Measurements from ENCODE around the gene FRMD6.
"Not testable (repeated sequence)": the region's sequence is repeated elsewhere in the genome, so short reads cannot be mapped to it uniquely, and the experiment has no call there.

Gene FRMD6

DNA sequence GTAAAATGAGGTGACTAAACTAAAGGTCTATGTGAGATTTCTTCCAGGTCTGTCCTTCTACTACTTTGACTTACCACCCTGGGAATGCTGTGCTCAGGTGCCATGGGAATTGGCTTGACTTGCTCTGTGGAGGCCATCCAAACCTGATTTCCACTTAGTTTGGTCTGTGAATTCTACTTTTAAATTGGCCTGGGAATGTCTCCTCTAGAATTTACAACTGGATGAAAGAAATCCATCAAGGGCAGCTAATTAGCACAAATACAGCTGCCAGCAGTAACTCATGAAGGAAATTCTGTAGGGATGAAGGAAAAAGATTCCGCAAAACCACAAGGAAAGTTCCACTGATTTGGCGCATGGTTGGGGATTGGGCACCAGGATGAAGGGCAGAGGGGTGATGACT lies 31.7 kb upstream of the FRMD6 start:
- no peak overlapping the region for H3K4me3 Mint-ChIP-seq
- peaks cover 3% of the 10 kb centered on the region for H3K36me3 Mint-ChIP-seq

DNA sequence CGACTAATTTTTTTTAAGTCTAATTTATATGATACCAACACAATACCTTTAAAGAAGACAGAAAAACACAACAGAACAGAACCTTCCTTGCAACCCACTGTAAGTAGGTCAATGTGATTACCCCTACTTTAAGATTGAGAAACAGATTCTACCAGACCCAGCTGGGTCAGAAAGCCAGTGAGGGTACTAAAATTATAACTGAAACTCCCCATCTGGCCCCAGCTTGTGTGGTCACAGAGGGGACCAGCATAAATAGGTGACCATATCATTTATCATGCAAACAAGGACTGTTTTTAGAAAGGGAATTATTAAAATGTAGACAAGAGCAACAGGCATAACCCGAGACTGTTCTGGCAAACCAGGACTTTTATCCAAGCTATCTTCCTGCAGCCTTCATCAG lies 30.1 kb upstream of the FRMD6 start:
- no peaks in the 10 kb centered on the region for H3K9me3 Mint-ChIP-seq (ENCODE audit: low read depth)
- no peaks in the 10 kb centered on the region for H3K4me1 Mint-ChIP-seq (ENCODE audit: low read depth)
- H3K27me3 Mint-ChIP-seq = peaks cover 6% of the 10 kb centered on the region
- H3K4me3 Mint-ChIP-seq = no peak overlapping the region
- no peak overlapping the region for H3K27ac Mint-ChIP-seq
- H3K36me3 Mint-ChIP-seq = peaks cover 3% of the 10 kb centered on the region

More for the DNA sequence above, 31.7 kb upstream of the FRMD6 start:
- no peaks in the 10 kb centered on the region for H3K4me1 Mint-ChIP-seq (ENCODE audit: low read depth)
- no peaks in the 10 kb centered on the region for H3K9me3 Mint-ChIP-seq (ENCODE audit: low read depth)
- no peak overlapping the region for H3K27ac Mint-ChIP-seq
- peaks cover 8% of the 10 kb centered on the region for H3K27me3 Mint-ChIP-seq

DNA sequence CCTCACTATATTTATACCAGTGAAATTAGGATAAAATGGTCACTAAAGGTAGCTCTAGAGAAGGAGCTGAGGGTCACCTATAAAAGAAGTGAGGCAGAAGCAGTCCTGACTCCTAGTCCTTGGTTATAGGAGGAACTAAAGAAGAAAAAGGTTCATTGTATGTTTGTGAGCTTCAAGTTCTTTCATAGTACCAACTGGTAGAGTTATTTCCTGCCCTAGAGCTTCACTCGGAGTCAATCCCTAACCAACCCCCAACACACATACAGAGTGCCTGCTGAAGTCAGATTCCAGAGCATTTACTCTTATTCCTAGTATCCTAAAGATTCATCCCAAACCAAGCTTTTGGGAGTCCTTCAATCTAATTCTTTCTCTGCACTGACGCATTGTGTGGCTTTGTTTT lies 29.3 kb upstream of the FRMD6 start:
- H3K4me1 Mint-ChIP-seq (ENCODE audit: low read depth) = peaks cover 2% of the 10 kb centered on the region
- no peaks in the 10 kb centered on the region for H3K9me3 Mint-ChIP-seq (ENCODE audit: low read depth)
- no peak overlapping the region for H3K27ac Mint-ChIP-seq

DNA sequence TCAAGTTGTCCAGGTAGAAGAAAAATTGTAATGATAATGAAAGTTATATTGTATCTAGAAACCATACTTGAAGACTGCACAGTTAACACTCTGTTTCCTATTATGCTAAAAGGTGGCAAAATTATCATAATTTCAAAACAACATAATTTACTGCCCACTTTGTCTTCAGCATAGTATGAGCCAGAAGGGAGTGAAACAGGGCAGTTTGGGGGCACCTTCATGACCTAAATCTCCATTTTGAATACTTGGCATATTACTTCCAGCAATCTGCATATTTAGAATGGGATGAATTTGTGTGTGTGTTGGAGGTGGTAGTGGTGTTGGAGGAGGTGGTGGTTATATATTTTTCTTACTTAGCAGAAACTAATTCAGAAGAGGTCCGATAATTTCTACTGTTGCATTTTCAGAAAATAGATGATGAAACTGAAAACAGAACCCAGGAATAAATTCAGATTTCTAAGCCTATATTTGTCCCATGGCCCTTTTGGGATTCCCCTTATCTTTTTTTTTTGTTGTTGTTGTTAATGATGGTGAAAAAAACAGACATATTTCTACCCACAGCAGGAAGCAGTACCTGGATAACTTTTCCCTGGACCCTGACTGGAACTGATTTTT lies 26.6 kb upstream of the FRMD6 start:
- Mint-ChIP-seq H3K27ac (no peak overlapping the region), H3K4me1 (ENCODE audit: low read depth) (peaks cover 2% of the 10 kb centered on the region), H3K9me3 (ENCODE audit: low read depth) (no peaks in the 10 kb centered on the region)

More for the DNA sequence above, 29.3 kb upstream of the FRMD6 start:
- peaks cover 6% of the 10 kb centered on the region for H3K27me3 Mint-ChIP-seq
- H3K4me3 Mint-ChIP-seq = no peak overlapping the region
- peaks cover 3% of the 10 kb centered on the region for H3K36me3 Mint-ChIP-seq

DNA sequence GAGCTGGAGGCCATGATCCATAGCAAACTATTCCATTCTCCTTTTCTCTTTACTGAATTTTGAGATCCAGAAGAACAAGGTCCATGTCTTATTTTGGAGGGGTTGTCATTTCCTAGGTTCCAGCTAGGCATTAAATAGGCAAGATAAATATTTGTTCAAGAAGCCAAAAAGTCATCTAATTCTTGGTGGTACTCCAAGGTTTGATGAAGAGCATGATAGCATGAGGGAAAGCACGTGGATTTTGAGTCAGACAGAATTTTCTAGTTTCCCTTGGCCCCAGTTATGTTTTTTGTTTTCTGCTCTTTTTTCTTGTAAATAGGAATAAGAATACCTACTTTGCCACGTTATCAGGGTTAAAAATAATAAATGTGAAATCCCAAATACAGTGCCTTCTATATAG lies 25.5 kb upstream of the FRMD6 start:
- peaks cover 2% of the 10 kb centered on the region for H3K4me1 Mint-ChIP-seq (ENCODE audit: low read depth)

More for the DNA sequence above, 26.6 kb upstream of the FRMD6 start:
- H3K27me3 Mint-ChIP-seq = peaks cover 5% of the 10 kb centered on the region
- peaks cover 3% of the 10 kb centered on the region for H3K36me3 Mint-ChIP-seq
- no peak overlapping the region for H3K4me3 Mint-ChIP-seq

DNA sequence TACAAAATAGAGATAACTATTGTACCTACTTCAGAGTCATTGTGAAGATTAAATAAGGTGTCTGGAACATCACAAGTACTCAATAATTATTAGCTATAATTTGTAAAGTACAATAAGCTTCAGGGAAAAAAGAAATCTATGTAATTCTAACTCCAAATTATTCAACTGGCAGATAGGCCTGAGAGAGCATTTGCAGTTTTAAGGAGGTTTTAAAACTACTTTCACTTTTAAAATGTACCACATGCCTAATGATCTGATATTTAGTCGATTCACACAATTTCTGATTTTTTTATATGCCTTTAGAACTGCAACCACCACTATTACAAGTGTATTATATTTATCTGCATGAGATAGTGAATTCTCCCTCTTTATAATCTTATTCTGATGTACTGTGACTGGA lies 24.9 kb upstream of the FRMD6 start:
- Mint-ChIP-seq H3K4me3 (no peak overlapping the region), H3K27ac (no peak overlapping the region), H3K36me3 (peaks cover 3% of the 10 kb centered on the region), H3K27me3 (peaks cover 5% of the 10 kb centered on the region), H3K9me3 (ENCODE audit: low read depth) (no peaks in the 10 kb centered on the region), H3K4me1 (ENCODE audit: low read depth) (peaks cover 2% of the 10 kb centered on the region)

More for the DNA sequence above, 25.5 kb upstream of the FRMD6 start:
- H3K4me3 Mint-ChIP-seq = no peak overlapping the region
- H3K27me3 Mint-ChIP-seq = peaks cover 5% of the 10 kb centered on the region
- no peaks in the 10 kb centered on the region for H3K9me3 Mint-ChIP-seq (ENCODE audit: low read depth)
- H3K27ac Mint-ChIP-seq = no peak overlapping the region
- peaks cover 3% of the 10 kb centered on the region for H3K36me3 Mint-ChIP-seq

DNA sequence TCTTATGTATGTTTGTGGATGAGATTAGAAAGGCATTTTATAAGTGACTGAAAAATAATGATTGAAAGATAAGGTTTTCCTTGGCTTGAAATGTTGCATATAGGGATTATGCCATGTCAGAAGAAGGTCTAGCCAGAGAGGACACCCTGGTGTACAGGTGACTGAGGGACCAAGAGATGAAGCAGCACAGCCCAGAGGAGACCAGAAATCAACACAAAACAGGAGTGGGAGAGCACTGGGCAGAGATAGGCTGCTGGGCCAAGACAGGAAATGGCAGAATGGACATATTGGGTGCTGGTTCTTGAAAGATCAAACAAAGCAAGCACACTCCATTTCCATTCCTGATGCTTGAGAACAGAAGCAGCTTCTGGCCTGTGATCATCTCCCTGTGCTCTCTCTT lies 24.4 kb upstream of the FRMD6 start:
- no peaks in the 10 kb centered on the region for H3K9me3 Mint-ChIP-seq (ENCODE audit: low read depth)
- H3K27ac Mint-ChIP-seq = no peak overlapping the region
- H3K27me3 Mint-ChIP-seq = peaks cover 7% of the 10 kb centered on the region
- peaks cover 5% of the 10 kb centered on the region for H3K36me3 Mint-ChIP-seq
- H3K4me1 Mint-ChIP-seq (ENCODE audit: low read depth) = peaks cover 2% of the 10 kb centered on the region
- no peak overlapping the region for H3K4me3 Mint-ChIP-seq

DNA sequence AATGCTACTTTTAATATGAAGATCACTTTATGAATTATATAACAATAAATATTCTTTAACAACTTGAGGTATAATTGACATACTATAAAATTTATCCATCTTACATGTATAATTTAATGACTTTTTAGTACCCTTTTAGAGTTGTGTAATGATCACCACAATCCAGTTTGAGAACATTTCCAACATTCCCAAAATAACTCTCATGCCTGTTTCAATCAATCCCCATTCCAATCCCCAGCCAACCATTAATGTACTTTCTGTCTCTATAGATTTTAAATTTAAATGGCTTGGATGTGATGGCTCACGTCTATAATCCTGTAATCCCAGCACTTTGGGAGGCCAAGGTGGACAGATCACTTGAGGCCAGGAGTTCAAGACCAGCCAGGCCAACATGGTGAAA lies 23.5 kb upstream of the FRMD6 start:
- no peak overlapping the region for H3K27ac Mint-ChIP-seq
- peaks cover 2% of the 10 kb centered on the region for H3K4me1 Mint-ChIP-seq (ENCODE audit: low read depth)
- peaks cover 10% of the 10 kb centered on the region for H3K27me3 Mint-ChIP-seq
- no peak overlapping the region for H3K4me3 Mint-ChIP-seq
- no peaks in the 10 kb centered on the region for H3K9me3 Mint-ChIP-seq (ENCODE audit: low read depth)
- H3K36me3 Mint-ChIP-seq = peaks cover 8% of the 10 kb centered on the region

DNA sequence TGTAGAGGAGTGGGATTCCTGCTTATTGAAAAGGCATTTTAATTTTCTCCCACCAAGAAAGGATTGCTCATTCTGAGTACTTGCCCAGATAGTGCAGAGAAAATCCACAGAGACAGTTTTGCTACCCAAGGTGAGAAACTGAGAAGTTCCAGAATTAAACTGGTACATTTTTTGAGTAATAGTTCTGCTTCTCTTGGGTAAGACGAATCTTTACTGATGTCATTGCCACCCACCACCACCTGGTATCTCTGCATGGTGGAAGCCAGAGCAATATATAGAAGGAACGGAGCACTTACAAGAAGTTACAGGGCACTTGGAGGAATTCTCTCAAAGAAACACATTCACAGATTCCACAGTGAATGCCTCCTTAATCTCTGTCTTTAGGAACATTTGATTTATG lies 20.7 kb upstream of the FRMD6 start:
- Mint-ChIP-seq H3K27ac (no peak overlapping the region), H3K36me3 (peaks cover 4% of the 10 kb centered on the region), H3K4me1 (ENCODE audit: low read depth) (peaks cover 2% of the 10 kb centered on the region), H3K4me3 (no peak overlapping the region), H3K27me3 (peaks cover 12% of the 10 kb centered on the region), H3K9me3 (ENCODE audit: low read depth) (no peaks in the 10 kb centered on the region)

DNA sequence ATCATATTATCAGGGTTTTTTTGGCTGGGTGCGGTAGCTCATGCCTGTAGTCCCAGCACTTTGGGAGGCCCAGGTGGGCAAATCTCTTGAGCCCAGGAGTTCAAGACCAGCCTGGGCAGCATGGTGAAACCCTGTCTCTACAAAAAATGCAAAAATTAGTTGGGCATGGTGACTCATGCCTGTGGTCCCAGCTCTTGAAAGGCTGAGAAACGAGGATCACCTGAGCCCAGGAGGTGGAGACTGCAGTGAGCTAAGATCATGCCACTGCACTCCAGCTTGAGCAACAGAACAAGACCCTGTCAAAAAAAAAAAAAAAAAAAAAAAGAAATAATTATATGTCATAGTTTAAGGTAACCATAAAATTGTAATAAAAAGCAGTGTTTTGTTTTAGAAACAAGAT lies 18.4 kb upstream of the FRMD6 start:
- not testable (repeated sequence) for H3K27ac Mint-ChIP-seq; H3K36me3 Mint-ChIP-seq; H3K4me1 Mint-ChIP-seq (ENCODE audit: low read depth); H3K9me3 Mint-ChIP-seq (ENCODE audit: low read depth); H3K4me3 Mint-ChIP-seq
- H3K27me3 Mint-ChIP-seq = peaks cover 19% of the 10 kb centered on the region

DNA sequence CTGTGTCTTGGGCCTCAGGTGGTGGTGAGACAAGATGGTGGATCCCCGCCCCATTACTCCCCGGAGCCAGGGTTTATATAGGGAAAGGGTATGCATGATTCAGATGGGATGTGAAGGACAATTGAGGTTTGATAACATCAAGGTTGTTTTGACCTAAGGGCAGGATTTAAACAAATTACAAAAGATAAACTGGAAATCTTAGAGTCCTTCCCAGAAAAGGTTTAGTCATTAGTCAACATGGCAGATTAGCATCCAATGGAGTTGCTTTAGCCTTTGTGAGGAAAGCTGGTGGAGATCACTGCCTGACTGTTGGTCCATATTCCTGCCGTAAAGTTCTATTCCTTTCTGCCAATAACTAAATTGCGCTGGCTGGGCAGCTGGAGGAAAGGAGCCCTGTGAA lies 15.6 kb upstream of the FRMD6 start:
- Mint-ChIP-seq H3K4me1 (ENCODE audit: low read depth) (no peaks in the 10 kb centered on the region), H3K27ac (no peak overlapping the region), H3K4me3 (no peak overlapping the region), H3K36me3 (peaks cover 4% of the 10 kb centered on the region), H3K9me3 (ENCODE audit: low read depth) (no peaks in the 10 kb centered on the region), H3K27me3 (peaks cover 18% of the 10 kb centered on the region)

DNA sequence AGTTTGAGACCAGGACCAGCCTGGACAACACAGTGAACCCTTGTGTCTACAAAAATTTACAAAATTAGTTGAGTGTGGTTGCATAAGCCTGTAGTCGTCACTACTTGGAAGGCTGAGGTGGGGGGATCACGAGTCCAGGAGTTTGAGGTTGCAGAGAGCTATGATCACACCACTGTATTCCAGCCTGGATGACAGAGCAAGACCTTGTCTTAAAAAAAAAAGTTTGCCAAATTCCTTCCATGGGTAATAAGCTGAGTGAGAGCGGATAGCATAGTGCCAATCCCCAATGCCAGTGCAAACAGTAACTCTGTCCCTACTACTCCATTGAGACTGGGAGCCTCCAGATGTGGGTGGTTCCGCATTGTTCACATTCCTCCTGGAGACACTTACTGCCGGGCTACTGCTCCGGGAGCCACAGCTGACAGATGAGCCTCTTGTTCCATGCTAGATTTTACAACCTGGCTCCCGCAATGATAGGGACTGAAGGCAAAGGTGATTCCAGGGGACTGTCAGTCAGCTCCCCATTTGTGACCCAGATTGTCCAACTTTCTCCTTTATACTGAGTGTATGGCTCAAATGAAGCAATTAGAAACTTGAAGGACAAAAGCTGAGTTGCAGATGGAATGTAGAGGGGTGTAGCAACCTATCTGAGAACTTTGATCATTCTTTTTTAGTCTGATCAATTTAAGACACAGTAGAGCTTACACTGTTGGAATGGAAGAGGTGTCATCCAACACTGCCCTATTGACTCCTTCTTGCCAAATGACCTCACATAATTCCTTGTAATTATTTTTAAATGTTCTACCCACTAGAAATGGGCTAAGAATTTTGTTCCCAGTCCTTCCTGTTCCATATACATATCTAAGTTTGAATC lies 13.4 kb upstream of the FRMD6 start:
- no peaks in the 10 kb centered on the region for H3K9me3 Mint-ChIP-seq (ENCODE audit: low read depth)
- peaks cover 13% of the 10 kb centered on the region for H3K27me3 Mint-ChIP-seq
- no peak overlapping the region for H3K4me3 Mint-ChIP-seq
- no peaks in the 10 kb centered on the region for H3K36me3 Mint-ChIP-seq
- no peak overlapping the region for H3K27ac Mint-ChIP-seq
- no peaks in the 10 kb centered on the region for H3K4me1 Mint-ChIP-seq (ENCODE audit: low read depth)

DNA sequence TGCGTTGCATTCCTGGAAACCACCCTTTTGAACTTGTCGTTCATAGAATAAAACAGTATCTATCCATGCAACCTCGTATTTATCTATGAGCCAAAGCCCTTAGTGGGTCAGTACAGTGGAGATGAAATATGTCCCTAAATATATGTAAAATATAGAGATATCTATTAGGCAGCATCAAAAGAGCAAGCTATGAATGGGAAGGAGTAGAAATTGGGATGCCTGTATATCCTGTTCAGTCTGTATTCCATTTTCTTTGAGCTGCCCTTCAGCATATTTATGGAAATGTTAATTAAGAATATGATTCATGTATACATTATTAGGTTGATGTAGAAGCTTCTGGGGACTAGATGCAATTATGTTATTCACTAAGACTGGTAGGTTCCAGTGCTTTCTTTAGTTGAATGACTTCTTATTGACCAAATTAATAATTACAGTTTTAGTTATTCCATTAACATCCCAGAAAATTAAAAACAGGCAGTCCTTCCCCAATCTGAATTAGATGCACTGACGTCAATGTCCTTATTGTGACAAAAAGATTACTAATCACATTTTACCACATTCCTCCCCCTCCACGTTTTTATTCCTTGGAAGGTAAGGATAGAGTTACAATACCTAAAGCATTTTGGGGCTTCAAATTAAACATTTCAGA lies 11.9 kb upstream of the FRMD6 start:
- no peak overlapping the region for H3K4me3 Mint-ChIP-seq
- H3K9me3 Mint-ChIP-seq (ENCODE audit: low read depth) = no peaks in the 10 kb centered on the region
- no peaks in the 10 kb centered on the region for H3K36me3 Mint-ChIP-seq

DNA sequence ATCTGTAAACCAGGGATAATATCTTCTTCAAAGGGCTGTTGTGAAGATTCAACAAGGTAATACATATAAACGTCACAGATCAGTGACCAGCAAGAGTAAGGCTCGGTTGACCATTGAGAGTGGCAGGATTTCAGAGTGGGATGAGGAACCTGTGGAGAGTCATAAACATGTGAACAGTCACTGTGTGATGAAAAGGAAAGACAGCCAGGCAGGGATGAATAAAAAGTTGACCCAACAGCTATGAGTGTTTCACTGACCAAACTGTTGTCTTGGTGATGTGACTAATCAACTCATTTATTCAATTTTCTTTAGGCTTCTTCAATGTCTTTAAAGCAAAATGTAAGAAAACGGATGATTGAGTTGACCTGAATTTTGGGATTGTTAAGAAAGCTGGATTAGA lies 8.6 kb upstream of the FRMD6 start:
- H3K27me3 Mint-ChIP-seq = peaks cover 1% of the 10 kb centered on the region
- no peaks in the 10 kb centered on the region for H3K4me1 Mint-ChIP-seq (ENCODE audit: low read depth)
- no peak overlapping the region for H3K27ac Mint-ChIP-seq
- no peaks in the 10 kb centered on the region for H3K9me3 Mint-ChIP-seq (ENCODE audit: low read depth)
- H3K4me3 Mint-ChIP-seq = no peak overlapping the region
- no peaks in the 10 kb centered on the region for H3K36me3 Mint-ChIP-seq

More for the DNA sequence above, 11.9 kb upstream of the FRMD6 start:
- Mint-ChIP-seq H3K27me3 (peaks cover 10% of the 10 kb centered on the region), H3K27ac (no peak overlapping the region), H3K4me1 (ENCODE audit: low read depth) (no peaks in the 10 kb centered on the region)

DNA sequence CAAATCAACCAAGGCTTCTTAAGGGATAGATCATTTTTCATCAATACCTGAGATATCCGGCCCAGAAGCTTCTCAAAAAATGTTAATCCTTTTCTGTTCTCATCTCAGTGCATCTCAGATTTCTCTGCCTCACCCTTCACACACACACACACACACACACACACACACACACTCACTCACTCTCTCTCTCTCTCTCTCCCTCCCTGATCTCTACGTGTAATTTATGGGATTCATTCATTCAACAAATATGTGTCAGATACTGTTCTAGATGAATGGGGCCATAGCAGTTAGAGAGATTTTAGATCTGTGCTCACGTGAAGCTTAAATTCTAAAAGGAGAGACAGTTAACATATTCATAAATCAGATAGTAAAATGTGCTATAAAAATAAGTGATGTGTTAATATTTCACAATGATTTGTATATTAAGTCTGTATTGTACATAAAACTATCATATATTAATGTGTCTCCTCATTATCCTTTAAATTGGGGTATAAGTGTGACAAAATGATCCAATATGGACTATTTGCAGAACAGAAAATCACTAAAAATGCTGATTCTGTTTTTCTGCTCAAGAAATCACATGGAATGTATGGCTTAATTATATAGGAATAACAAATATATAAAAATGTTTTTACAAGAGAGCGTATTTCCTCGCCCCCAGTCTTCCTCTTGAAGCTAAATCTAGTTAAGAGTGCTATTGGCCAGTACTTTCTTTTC lies 7.3 kb upstream of the FRMD6 start:
- no peaks in the 10 kb centered on the region for H3K9me3 Mint-ChIP-seq (ENCODE audit: low read depth)
- H3K27me3 Mint-ChIP-seq = no peaks in the 10 kb centered on the region
- H3K4me1 Mint-ChIP-seq (ENCODE audit: low read depth) = no peaks in the 10 kb centered on the region
- no peak overlapping the region for H3K4me3 Mint-ChIP-seq
- no peaks in the 10 kb centered on the region for H3K36me3 Mint-ChIP-seq
- H3K27ac Mint-ChIP-seq = no peak overlapping the region
